ENCODE measurements around the gene SLC27A1. TPM values are rescaled to one million over a fixed set of nuclear protein-coding genes. Genes with fewer than 3 reads are reported as not detected.

The SLC27A1 gene
- total and polyA plus RNA-seq, 2 experiments from 2014 or later: 3.5 to 11.6 TPM

DNA sequence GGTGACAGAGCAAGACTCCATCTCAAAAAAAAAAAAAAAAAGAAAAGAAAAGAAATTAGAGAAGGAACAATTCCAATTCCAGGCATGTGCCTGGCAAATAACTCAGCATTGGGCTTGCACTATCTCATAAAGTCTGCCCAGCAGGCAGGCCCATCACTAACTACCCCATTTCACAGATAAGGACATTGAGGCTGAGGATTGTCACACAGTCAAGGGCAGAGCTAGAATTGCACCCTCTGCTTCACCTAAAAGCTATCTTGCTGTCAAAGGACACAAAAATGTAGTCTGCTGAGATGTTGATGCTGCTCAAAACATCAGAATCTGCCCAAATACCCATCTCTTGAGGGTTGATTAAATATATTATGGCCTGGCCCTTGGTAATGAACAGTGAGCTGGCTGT lies 64.4 kb downstream of the SLC27A1 start:
- H3K4me1 ChIP-seq (ENCODE audit: insufficient read depth): peaks cover 10% of the 10 kb centered on the region
- H3K9me3 Mint-ChIP-seq: no peaks in the 10 kb centered on the region

More for the DNA sequence above, 64.4 kb downstream of the SLC27A1 start:
- Histone ChIP-seq H3K27ac (ENCODE audit: low read depth) (no peak overlapping the region), H2AFZ (no peak overlapping the region), H4K20me1 (replicated peaks; ENCODE audit: insufficient read depth) (no peaks in the 10 kb centered on the region; the same call in 1 of the 2 replicates), H3F3A (replicated peaks; ENCODE audit: low read depth) (0 out of 2 replicates have a peak, but pooled peaks cover 3% of the 10 kb centered on the region), H3K79me2 (replicated peaks; ENCODE audit: insufficient read depth) (no peaks in the 10 kb centered on the region), H3K4me2 (no peak overlapping the region), H3K27me3 (ENCODE audit: insufficient read depth) (peaks cover 18% of the 10 kb centered on the region; the same call in 1 of the 2 replicates), H3K4me3 (no peak overlapping the region), H3K9me2 (ENCODE audit: insufficient read depth) (no peaks in the 10 kb centered on the region), H3K36me3 (ENCODE audit: insufficient read depth) (no peaks in the 10 kb centered on the region)
- no peak overlapping the region for H3K27ac Mint-ChIP-seq
- H3K27me3 Mint-ChIP-seq (ENCODE audit: insufficient read depth, low read depth, poor library complexity): peaks cover 14% of the 10 kb centered on the region
- TF ChIP-seq EZH2phosphoT487 (IDR thresholded peaks at IDR 0.05; ENCODE audit: unreplicated experiment) (no peak), POLR2AphosphoS5 (IDR thresholded peaks at IDR 0.05; ENCODE audit: low read depth) (no peak), EZH2 (IDR thresholded peaks at IDR 0.05; ENCODE audit: low read depth, unreplicated experiment) (no peak), NANOG (IDR thresholded peaks at IDR 0.05; ENCODE audit: borderline replicate concordance) (no peak), ZNF114 (CRISPR knock-in tag; IDR thresholded peaks at IDR 0.05) (no peak), ZNF331 (CRISPR knock-in tag; IDR thresholded peaks at IDR 0.05; ENCODE audit: low read depth) (no peak), STAT1 (IDR thresholded peaks at IDR 0.05; ENCODE audit: unreplicated experiment) (no peak), JUNB (IDR thresholded peaks at IDR 0.05; ENCODE audit: unreplicated experiment) (no peak), CREB1 (CRISPR knock-in tag; IDR thresholded peaks at IDR 0.05; ENCODE audit: low read depth) (no peak)
- TF ChIP-seq, protein P1, sequence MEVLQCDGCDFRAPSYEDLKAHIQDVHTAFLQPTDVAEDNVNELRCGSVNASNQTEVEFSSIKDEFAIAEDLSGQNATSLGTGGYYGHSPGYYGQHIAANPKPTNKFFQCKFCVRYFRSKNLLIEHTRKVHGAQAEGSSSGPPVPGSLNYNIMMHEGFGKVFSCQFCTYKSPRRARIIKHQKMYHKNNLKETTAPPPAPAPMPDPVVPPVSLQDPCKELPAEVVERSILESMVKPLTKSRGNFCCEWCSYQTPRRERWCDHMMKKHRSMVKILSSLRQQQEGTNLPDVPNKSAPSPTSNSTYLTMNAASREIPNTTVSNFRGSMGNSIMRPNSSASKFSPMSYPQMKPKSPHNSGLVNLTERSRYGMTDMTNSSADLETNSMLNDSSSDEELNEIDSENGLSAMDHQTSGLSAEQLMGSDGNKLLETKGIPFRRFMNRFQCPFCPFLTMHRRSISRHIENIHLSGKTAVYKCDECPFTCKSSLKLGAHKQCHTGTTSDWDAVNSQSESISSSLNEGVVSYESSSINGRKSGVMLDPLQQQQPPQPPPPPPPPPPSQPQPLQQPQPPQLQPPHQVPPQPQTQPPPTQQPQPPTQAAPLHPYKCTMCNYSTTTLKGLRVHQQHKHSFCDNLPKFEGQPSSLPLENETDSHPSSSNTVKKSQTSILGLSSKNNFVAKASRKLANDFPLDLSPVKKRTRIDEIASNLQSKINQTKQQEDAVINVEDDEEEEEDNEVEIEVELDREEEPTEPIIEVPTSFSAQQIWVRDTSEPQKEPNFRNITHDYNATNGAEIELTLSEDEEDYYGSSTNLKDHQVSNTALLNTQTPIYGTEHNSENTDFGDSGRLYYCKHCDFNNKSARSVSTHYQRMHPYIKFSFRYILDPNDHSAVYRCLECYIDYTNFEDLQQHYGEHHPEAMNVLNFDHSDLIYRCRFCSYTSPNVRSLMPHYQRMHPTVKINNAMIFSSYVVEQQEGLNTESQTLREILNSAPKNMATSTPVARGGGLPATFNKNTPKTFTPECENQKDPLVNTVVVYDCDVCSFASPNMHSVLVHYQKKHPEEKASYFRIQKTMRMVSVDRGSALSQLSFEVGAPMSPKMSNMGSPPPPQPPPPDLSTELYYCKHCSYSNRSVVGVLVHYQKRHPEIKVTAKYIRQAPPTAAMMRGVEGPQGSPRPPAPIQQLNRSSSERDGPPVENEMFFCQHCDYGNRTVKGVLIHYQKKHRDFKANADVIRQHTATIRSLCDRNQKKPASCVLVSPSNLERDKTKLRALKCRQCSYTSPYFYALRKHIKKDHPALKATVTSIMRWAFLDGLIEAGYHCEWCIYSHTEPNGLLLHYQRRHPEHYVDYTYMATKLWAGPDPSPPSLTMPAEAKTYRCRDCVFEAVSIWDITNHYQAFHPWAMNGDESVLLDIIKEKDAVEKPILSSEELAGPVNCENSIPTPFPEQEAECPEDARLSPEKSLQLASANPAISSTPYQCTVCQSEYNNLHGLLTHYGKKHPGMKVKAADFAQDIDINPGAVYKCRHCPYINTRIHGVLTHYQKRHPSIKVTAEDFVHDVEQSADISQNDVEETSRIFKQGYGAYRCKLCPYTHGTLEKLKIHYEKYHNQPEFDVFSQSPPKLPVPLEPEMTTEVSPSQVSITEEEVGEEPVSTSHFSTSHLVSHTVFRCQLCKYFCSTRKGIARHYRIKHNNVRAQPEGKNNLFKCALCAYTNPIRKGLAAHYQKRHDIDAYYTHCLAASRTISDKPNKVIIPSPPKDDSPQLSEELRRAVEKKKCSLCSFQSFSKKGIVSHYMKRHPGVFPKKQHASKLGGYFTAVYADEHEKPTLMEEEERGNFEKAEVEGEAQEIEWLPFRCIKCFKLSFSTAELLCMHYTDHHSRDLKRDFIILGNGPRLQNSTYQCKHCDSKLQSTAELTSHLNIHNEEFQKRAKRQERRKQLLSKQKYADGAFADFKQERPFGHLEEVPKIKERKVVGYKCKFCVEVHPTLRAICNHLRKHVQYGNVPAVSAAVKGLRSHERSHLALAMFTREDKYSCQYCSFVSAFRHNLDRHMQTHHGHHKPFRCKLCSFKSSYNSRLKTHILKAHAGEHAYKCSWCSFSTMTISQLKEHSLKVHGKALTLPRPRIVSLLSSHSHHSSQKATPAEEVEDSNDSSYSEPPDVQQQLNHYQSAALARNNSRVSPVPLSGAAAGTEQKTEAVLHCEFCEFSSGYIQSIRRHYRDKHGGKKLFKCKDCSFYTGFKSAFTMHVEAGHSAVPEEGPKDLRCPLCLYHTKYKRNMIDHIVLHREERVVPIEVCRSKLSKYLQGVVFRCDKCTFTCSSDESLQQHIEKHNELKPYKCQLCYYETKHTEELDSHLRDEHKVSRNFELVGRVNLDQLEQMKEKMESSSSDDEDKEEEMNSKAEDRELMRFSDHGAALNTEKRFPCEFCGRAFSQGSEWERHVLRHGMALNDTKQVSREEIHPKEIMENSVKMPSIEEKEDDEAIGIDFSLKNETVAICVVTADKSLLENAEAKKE (CRISPR knock-in tag; IDR thresholded peaks at IDR 0.05): no peak
- TF ChIP-seq, protein P2, sequence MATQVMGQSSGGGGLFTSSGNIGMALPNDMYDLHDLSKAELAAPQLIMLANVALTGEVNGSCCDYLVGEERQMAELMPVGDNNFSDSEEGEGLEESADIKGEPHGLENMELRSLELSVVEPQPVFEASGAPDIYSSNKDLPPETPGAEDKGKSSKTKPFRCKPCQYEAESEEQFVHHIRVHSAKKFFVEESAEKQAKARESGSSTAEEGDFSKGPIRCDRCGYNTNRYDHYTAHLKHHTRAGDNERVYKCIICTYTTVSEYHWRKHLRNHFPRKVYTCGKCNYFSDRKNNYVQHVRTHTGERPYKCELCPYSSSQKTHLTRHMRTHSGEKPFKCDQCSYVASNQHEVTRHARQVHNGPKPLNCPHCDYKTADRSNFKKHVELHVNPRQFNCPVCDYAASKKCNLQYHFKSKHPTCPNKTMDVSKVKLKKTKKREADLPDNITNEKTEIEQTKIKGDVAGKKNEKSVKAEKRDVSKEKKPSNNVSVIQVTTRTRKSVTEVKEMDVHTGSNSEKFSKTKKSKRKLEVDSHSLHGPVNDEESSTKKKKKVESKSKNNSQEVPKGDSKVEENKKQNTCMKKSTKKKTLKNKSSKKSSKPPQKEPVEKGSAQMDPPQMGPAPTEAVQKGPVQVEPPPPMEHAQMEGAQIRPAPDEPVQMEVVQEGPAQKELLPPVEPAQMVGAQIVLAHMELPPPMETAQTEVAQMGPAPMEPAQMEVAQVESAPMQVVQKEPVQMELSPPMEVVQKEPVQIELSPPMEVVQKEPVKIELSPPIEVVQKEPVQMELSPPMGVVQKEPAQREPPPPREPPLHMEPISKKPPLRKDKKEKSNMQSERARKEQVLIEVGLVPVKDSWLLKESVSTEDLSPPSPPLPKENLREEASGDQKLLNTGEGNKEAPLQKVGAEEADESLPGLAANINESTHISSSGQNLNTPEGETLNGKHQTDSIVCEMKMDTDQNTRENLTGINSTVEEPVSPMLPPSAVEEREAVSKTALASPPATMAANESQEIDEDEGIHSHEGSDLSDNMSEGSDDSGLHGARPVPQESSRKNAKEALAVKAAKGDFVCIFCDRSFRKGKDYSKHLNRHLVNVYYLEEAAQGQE (IDR thresholded peaks at IDR 0.05; ENCODE audit: unreplicated experiment): no peak
- TF ChIP-seq, protein P3, sequence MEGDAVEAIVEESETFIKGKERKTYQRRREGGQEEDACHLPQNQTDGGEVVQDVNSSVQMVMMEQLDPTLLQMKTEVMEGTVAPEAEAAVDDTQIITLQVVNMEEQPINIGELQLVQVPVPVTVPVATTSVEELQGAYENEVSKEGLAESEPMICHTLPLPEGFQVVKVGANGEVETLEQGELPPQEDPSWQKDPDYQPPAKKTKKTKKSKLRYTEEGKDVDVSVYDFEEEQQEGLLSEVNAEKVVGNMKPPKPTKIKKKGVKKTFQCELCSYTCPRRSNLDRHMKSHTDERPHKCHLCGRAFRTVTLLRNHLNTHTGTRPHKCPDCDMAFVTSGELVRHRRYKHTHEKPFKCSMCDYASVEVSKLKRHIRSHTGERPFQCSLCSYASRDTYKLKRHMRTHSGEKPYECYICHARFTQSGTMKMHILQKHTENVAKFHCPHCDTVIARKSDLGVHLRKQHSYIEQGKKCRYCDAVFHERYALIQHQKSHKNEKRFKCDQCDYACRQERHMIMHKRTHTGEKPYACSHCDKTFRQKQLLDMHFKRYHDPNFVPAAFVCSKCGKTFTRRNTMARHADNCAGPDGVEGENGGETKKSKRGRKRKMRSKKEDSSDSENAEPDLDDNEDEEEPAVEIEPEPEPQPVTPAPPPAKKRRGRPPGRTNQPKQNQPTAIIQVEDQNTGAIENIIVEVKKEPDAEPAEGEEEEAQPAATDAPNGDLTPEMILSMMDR (conservative IDR thresholded peaks at IDR 0.05; ENCODE audit: low read depth in 2 of 2): no peak
- TF ChIP-seq, protein P4, sequence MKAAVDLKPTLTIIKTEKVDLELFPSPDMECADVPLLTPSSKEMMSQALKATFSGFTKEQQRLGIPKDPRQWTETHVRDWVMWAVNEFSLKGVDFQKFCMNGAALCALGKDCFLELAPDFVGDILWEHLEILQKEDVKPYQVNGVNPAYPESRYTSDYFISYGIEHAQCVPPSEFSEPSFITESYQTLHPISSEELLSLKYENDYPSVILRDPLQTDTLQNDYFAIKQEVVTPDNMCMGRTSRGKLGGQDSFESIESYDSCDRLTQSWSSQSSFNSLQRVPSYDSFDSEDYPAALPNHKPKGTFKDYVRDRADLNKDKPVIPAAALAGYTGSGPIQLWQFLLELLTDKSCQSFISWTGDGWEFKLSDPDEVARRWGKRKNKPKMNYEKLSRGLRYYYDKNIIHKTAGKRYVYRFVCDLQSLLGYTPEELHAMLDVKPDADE (IDR thresholded peaks at IDR 0.05): no peak
- peaks cover 8% of the 10 kb centered on the region; the same call in 2 of the 3 replicates for H3K4me1 Mint-ChIP-seq
- no peaks in the 10 kb centered on the region; the same call in 2 of the 3 replicates for H3K36me3 Mint-ChIP-seq (ENCODE audit: low read depth)
- no peak overlapping the region for H3K4me3 Mint-ChIP-seq
- DNase-seq (ENCODE audit: low spot score) (no peak), ATAC-seq (no peak)
